PFSK-1 (cell line): ENCODE measurements around the gene FAM174C.
A peak's percentile ranks its signal among the peaks of the same experiment; 100 is the strongest.

Source experiments
- FOXP2 ChIP-seq: optimal IDR thresholded peaks from 2 replicates; pipeline ENCODE3; 2011; ENCODE audit warnings: borderline replicate concordance, control low read depth, inconsistent platforms; ENCODE audit not compliant: insufficient read depth; ENCODE audit errors: extremely low read length, extremely low read depth
- POLR2AphosphoS5 ChIP-seq: IDR thresholded peaks from 2 replicates; pipeline ENCODE4 v1.6.1; 2012; ENCODE audit warnings: low read depth, mild to moderate bottlenecking, control low read depth, low read length, moderate library complexity
- SIN3A ChIP-seq: IDR thresholded peaks from 2 replicates; pipeline ENCODE4 v1.6.1; 2012; ENCODE audit warnings: mild to moderate bottlenecking, low read length, moderate library complexity, borderline replicate concordance; ENCODE audit not compliant: insufficient read depth
- TAF1 ChIP-seq: IDR thresholded peaks from 2 replicates; pipeline ENCODE4 v1.6.1; 2012; ENCODE audit warnings: low read length, control low read depth, borderline replicate concordance; ENCODE audit not compliant: insufficient read depth
- TF ChIP-seq, protein P1 (sequence below), 2 experiments: IDR thresholded peaks; 2 replicates each; pipeline versions ENCODE4 v1.6.1 to v1.8.0; 2011 to 2012; ENCODE audit warnings: low read depth in 2 of 2, low read length in 2 of 2, control low read depth in 1 of 2, inconsistent platforms in 1 of 2, mild to moderate bottlenecking in 1 of 2, moderate library complexity in 1 of 2; ENCODE audit not compliant: insufficient read depth in 1 of 2

The FAM174C gene

DNA sequence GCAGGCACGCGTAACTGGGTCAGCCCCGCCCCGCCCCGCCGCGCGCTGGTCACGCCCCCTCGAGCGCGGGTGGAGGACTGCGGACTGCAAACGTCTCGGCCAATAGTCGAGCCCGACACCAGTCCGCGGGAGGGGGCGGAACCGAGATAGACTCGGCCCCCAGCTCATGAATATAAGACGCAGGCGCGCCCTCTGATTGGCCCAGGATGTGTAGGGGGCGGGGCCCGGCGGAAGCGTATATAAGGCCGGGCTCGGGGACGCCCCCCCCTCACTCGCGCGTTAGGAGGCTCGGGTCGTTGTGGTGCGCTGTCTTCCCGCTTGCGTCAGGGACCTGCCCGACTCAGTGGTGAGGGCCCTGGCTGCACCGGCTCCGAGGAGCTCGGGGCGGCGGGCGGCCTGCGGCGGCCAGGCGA, 6.3 kb upstream of the FAM174C start, which contains the start of gene CIRBP:
Gene CIRBP, plus strand, starts transcription at position 268 of the 413 bp plus-strand sequence. CDS start 1,602 bp downstream, outside the sequence.
- peak; percentile 98 for TF ChIP-seq POLR2AphosphoS5
- TF ChIP-seq, protein P1, sequence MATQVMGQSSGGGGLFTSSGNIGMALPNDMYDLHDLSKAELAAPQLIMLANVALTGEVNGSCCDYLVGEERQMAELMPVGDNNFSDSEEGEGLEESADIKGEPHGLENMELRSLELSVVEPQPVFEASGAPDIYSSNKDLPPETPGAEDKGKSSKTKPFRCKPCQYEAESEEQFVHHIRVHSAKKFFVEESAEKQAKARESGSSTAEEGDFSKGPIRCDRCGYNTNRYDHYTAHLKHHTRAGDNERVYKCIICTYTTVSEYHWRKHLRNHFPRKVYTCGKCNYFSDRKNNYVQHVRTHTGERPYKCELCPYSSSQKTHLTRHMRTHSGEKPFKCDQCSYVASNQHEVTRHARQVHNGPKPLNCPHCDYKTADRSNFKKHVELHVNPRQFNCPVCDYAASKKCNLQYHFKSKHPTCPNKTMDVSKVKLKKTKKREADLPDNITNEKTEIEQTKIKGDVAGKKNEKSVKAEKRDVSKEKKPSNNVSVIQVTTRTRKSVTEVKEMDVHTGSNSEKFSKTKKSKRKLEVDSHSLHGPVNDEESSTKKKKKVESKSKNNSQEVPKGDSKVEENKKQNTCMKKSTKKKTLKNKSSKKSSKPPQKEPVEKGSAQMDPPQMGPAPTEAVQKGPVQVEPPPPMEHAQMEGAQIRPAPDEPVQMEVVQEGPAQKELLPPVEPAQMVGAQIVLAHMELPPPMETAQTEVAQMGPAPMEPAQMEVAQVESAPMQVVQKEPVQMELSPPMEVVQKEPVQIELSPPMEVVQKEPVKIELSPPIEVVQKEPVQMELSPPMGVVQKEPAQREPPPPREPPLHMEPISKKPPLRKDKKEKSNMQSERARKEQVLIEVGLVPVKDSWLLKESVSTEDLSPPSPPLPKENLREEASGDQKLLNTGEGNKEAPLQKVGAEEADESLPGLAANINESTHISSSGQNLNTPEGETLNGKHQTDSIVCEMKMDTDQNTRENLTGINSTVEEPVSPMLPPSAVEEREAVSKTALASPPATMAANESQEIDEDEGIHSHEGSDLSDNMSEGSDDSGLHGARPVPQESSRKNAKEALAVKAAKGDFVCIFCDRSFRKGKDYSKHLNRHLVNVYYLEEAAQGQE (IDR thresholded peaks at IDR 0.05; ENCODE audit: insufficient read depth in 1 of 2, low read depth in 2 of 2, low read length in 2 of 2), result peak in 1 of 2 experiments; percentile 30; a peak in 1 of 4 replicates
- peak; percentile 93; the same call in 1 of the 2 replicates for TF ChIP-seq TAF1
- peak; percentile 17; the same call in 1 of the 2 replicates for TF ChIP-seq SIN3A
- no peak for TF ChIP-seq FOXP2

DNA sequence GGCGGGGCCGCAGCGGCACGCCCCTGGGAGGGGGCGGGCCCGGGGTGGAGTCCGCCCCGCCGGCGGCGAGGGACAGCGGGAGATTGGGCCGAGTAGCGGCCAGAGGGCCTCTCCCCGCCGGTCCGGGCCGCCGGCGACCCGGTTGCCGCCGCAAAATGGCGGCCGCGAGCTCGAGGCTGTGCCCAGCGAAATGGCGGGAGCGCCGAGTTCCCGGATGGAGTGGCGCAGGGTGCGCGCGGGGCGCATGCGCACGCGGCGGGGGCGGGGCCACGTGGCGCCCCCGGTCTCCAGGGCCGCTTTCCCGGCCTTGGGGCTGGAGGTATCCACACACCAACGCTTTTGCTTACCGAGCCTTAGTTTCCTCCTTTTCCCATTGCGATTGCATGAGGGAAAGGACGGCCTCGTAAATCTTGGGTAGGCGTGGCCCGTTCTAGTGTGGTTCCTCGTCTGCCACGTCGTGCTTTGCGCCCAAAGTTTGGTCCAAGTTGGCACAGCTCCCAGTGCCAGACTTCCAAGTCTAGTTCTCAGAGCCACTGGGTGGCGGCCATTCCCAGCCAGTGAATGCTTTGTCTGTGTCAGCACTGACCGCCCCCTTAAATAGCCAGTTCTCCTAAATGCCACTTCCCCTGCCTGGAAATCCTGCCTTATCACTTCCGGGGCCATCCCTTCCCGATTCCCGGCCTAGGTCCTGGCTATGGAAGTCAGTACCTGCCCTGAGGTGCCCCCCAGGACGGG, 5.7 kb upstream of the FAM174C start:
- TF ChIP-seq POLR2AphosphoS5 (peak; percentile 90), TAF1 (peak; percentile 31; the same call in 1 of the 2 replicates), FOXP2 (no peak), SIN3A (peak; percentile 34; the same call in 1 of the 2 replicates)
- TF ChIP-seq, protein P1 (IDR thresholded peaks at IDR 0.05; ENCODE audit: insufficient read depth in 1 of 2, low read depth in 2 of 2, low read length in 2 of 2), result no peak; a peak in 1 of 4 replicates

DNA sequence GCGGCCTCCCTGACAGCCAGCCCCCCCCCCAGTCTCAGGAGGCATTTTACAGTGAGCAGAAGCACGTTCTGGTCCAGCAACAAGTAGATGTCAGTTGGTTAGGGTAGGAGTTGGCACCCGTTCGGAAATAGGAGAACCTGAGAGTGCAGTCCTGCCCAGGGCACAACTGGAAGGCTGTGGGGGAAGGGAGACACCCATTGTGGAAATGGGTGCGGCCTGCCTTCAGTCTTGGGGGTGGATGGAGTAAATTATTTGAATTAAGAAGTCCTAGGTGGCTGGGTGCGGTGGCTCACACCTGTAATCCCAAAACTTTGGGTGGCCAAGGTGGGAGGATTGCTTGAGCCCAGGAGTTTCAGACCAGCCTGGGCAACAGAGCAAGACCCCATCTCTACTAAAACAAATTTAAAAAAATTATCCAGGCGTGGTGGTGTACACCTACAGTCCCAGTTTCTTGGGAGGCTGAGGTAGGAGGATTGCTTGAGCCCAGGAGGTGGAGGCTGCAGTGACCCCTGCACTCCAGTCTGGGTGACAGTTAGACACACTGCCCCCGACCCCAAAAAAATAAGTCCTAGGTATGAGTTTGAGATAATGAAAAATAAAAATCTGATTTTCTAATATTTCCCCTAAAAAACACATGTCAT, 5.0 kb upstream of the FAM174C start:
- TF ChIP-seq POLR2AphosphoS5, result 0 out of 2 replicates have a peak, but pooled peaks have one; percentile 12
- no peak for TF ChIP-seq SIN3A
- TF ChIP-seq FOXP2, result no peak
- TF ChIP-seq, protein P1 (IDR thresholded peaks at IDR 0.05; ENCODE audit: insufficient read depth in 1 of 2, low read depth in 2 of 2, low read length in 2 of 2), result no peak
- no peak for TF ChIP-seq TAF1

DNA sequence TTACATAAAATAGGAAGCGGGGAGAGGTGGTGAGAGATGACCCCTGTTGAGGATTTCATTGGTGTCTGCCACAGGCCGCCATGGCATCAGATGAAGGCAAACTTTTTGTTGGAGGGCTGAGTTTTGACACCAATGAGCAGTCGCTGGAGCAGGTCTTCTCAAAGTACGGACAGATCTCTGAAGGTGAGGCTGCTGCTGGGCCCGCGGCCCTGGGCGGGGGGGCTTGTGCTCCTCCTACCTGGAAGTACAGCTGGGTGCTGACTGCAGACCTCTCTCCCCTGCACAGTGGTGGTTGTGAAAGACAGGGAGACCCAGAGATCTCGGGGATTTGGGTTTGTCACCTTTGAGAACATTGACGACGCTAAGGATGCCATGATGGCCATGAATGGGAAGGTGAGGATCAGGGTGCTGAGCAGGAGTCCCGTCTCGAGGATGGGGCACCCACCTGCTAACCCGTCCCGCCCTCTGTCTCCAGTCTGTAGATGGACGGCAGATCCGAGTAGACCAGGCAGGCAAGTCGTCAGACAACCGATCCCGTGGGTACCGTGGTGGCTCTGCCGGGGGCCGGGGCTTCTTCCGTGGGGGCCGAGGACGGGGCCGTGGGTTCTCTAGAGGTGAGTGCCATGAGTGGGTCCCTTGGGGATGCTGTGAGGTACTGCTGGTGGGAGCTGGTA, 4.3 kb upstream of the FAM174C start:
- TF ChIP-seq POLR2AphosphoS5 (peak; percentile 12; the same call in 1 of the 2 replicates), TAF1 (no peak)
- TF ChIP-seq, protein P1 (IDR thresholded peaks at IDR 0.05; ENCODE audit: insufficient read depth in 1 of 2, low read depth in 2 of 2, low read length in 2 of 2), result no peak
